GM12878 (cell line): ENCODE data around the gene RETN. TPM values are rescaled to one million over a fixed set of nuclear protein-coding genes. Genes with fewer than 3 reads are reported as not detected.
A peak's percentile ranks its signal among the peaks of the same experiment; 100 is the strongest.

Source experiments
- CHD1 ChIP-seq: IDR thresholded peaks from 2 replicates; pipeline ENCODE4 v1.6.1; 2012; ENCODE audit warnings: low read depth, low read length, improper control_type of control experiment
- CHD4 ChIP-seq: fragments of 200-600 bp; sonication (generic); IDR thresholded peaks from 2 replicates; pipeline ENCODE4 v1.6.1; 2016; ENCODE audit warnings: mild to moderate bottlenecking
- FOXK2 ChIP-seq: fragments of 450-650 bp; IDR thresholded peaks from 2 replicates; pipeline ENCODE4 v1.6.1; 2017; ENCODE audit warnings: mild to moderate bottlenecking, moderate library complexity
- FOXM1 ChIP-seq: IDR thresholded peaks from 2 replicates; pipeline ENCODE4 v1.6.1; 2012; ENCODE audit warnings: low read depth, mild to moderate bottlenecking, inconsistent platforms, low read length, moderate library complexity
- GATAD2B ChIP-seq: fragments of 450-650 bp; conservative IDR thresholded peaks from 2 replicates; pipeline ENCODE4 v1.6.1; 2017; ENCODE audit warnings: low read depth, mild to moderate bottlenecking, moderate library complexity
- HDGF ChIP-seq: fragments of 450-650 bp; IDR thresholded peaks from 2 replicates; pipeline ENCODE4 v1.6.1; 2016; ENCODE audit warnings: antibody characterized with exemption
- IRF4 ChIP-seq: IDR thresholded peaks from 2 replicates; pipeline ENCODE4 v1.6.1; 2011; ENCODE audit warnings: low read depth, low read length
- NFYA ChIP-seq: IDR thresholded peaks from 2 replicates; pipeline ENCODE4 v1.6.1; 2011; ENCODE audit warnings: low read depth, mild to moderate bottlenecking, low read length, improper control_type of control experiment, borderline replicate concordance
- NR2C2 ChIP-seq: IDR thresholded peaks from 2 replicates; pipeline ENCODE4 v1.6.1; 2011; ENCODE audit warnings: borderline replicate concordance, low read depth; ENCODE audit not compliant: control insufficient read depth, insufficient read length
- NRF1 ChIP-seq: conservative IDR thresholded peaks from 2 replicates; pipeline ENCODE4 v1.6.1; 2011; ENCODE audit warnings: mild to moderate bottlenecking, low read depth, low read length, improper control_type of control experiment
- PAX8 ChIP-seq: fragments of 450-650 bp; IDR thresholded peaks from 2 replicates; pipeline ENCODE4 v1.6.1; 2017; ENCODE audit warnings: mild to moderate bottlenecking, moderate library complexity
- POLR2AphosphoS2 ChIP-seq: IDR thresholded peaks from 2 replicates; pipeline ENCODE4 v1.6.1; 2011; ENCODE audit warnings: low read depth, mild to moderate bottlenecking, low read length, improper control_type of control experiment, moderate library complexity
- RELA ChIP-seq: fragments of 450-650 bp; IDR thresholded peaks from 2 replicates; pipeline ENCODE4 v1.8.0; 2014; ENCODE audit warnings: borderline replicate concordance; ENCODE audit not compliant: partially characterized antibody
- RFX5 ChIP-seq: IDR thresholded peaks from 2 replicates; pipeline ENCODE4 v1.6.1; 2011; ENCODE audit warnings: low read depth, low read length, improper control_type of control experiment
- SREBF2 ChIP-seq: IDR thresholded peaks from 2 replicates; pipeline ENCODE4 v1.6.1; 2012; ENCODE audit warnings: mild to moderate bottlenecking, low read length
- ZNF274 ChIP-seq: IDR thresholded peaks from one replicate; pipeline ENCODE4 v1.8.0; 2011; ENCODE audit not compliant: insufficient read length, insufficient read depth
- polyA plus RNA-seq, 11 experiments: library from polyadenylated mRNA; depleted of rRNA in 4 of 11; unstranded in 6 of 11; stranded (reverse) in 5 of 11; fragments of >200 nt; fragmentation: Nextera tagmentation in 4 of 11; fragmentation: Illumina TruSeq in 1 of 11; extraction: Ambion mirVana in 4 of 11; extraction: Trizol in 1 of 11; gene quantifications; 1 replicate in 1 of 11; 2 replicates in 10 of 11; pipeline versions ENCODE4 v1.2.1 to v1.2.3, GENCODE V29; 2011 to 2016; ENCODE audit warnings: inconsistent platforms in 2 of 11, missing spikeins in 2 of 11, low read depth in 1 of 11
- total RNA-seq, 4 experiments: library from RNA; depleted of rRNA in 3 of 4; stranded (reverse); fragments of >200 nt in 3 of 4; fragmentation: Illumina TruSeq in 1 of 4; extraction: Trizol in 1 of 4; gene quantifications; 2 replicates each; pipeline versions ENCODE4 v1.2.1 to v1.2.3, GENCODE V29; 2013 to 2021
- TF ChIP-seq, protein P1 (sequence below): fragments of 450-650 bp; formaldehyde crosslinking; IDR thresholded peaks from 2 replicates; pipeline ENCODE4 v1.4.0; 2022; ENCODE audit warnings: mild to moderate bottlenecking, moderate library complexity
- TF ChIP-seq, protein P2 (sequence below): IDR thresholded peaks from 2 replicates; pipeline ENCODE4 v1.6.1; 2012; ENCODE audit warnings: low read depth, low read length, improper control_type of control experiment
- TF ChIP-seq, protein P3 (sequence below), 3 experiments: IDR thresholded peaks in 2 of 3; conservative IDR thresholded peaks in 1 of 3; 2 replicates each; pipeline ENCODE4 v1.5.1; 2011; ENCODE audit warnings: low read depth in 3 of 3, low read length in 3 of 3, mild to moderate bottlenecking in 3 of 3, control low read depth in 2 of 3, moderate library complexity in 2 of 3, inconsistent platforms in 1 of 3, mixed read lengths in 1 of 3; ENCODE audit not compliant: control insufficient read depth in 2 of 3, insufficient read depth in 1 of 3; ENCODE audit errors: extremely low read depth in 1 of 3
- TF ChIP-seq, protein P4 (sequence below): fragments of 450-650 bp; IDR thresholded peaks from 2 replicates; pipeline ENCODE4 v1.6.1; 2017; ENCODE audit warnings: mild to moderate bottlenecking

RETN gene
- total and polyA plus RNA-seq, 10 of the 15 experiments (the other 5 are each of a cell fraction or from before 2014, with no cell fraction given) = 0.26 TPM; not detected in 9

DNA sequence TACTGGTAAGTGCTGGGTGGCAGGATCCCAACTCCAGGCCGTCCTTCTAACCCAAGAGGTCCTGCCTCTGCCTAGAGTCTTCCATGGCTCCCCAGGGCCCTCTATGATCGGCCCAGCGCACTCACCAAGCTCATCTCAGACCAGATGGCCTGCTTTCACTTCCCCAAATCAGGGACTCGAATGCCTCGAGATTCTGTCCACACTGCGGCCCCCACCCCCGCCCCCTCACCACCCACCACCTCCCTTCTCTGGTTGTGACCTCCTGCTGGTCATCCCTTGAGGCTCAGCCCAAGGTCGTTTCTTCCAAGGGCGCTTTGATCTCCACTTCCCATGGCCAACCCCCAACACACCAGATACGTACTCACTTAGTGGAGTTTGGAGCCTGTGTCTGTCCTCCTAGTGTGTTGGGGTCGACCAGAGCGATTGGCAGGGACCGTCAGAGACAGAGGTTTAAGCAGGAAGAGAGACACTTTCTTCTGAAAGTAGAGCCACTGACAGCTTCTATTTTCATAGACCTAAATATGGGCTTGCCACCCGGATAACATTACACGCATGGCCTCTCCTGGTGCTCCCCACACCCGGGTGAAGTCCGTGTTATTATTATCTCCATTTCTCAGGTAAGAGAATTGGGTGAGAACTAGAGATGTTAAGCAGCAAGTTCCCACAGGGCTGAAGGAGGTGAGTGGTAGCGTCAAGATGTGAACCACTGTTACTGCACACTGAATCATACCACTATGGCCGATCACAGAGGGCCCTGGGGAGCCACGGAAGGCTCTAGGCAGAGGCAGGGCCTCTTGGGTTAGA, 33.0 kb downstream of the RETN start, which contains the start of gene FCER2 (continued):
- TF ChIP-seq GATAD2B (peak; percentile 98), PAX8 (no peak), IRF4 (peak; percentile 92), RFX5 (no peak), NRF1 (no peak), NFYA (no peak), NR2C2 (no peak), POLR2AphosphoS2 (peak; percentile 39; the same call in 1 of the 2 replicates), SREBF2 (no peak), FOXM1 (peak; percentile 88), FOXK2 (no peak), CHD4 (peak; percentile 2; the same call in 1 of the 2 replicates), CHD1 (no peak; the same call in 1 of the 2 replicates), ZNF274 (no peak), RELA (peak; percentile 20), HDGF (no peak)
- TF ChIP-seq, protein P1, sequence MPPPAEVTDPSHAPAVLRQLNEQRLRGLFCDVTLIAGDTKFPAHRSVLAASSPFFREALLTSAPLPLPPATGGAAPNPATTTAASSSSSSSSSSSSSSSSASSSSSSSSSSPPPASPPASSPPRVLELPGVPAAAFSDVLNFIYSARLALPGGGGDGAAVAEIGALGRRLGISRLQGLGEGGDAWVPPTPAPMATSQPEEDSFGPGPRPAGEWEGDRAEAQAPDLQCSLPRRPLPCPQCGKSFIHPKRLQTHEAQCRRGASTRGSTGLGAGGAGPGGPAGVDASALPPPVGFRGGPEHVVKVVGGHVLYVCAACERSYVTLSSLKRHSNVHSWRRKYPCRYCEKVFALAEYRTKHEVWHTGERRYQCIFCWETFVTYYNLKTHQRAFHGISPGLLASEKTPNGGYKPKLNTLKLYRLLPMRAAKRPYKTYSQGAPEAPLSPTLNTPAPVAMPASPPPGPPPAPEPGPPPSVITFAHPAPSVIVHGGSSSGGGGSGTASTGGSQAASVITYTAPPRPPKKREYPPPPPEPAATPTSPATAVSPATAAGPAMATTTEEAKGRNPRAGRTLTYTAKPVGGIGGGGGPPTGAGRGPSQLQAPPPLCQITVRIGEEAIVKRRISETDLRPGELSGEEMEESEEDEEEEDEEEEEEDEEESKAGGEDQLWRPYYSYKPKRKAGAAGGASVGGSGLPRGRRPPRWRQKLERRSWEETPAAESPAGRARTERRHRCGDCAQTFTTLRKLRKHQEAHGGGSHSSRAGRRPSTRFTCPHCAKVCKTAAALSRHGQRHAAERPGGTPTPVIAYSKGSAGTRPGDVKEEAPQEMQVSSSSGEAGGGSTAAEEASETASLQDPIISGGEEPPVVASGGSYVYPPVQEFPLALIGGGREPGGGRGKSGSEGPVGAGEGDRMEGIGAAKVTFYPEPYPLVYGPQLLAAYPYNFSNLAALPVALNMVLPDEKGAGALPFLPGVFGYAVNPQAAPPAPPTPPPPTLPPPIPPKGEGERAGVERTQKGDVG (CRISPR knock-in tag) = no peak
- TF ChIP-seq, protein P2, sequence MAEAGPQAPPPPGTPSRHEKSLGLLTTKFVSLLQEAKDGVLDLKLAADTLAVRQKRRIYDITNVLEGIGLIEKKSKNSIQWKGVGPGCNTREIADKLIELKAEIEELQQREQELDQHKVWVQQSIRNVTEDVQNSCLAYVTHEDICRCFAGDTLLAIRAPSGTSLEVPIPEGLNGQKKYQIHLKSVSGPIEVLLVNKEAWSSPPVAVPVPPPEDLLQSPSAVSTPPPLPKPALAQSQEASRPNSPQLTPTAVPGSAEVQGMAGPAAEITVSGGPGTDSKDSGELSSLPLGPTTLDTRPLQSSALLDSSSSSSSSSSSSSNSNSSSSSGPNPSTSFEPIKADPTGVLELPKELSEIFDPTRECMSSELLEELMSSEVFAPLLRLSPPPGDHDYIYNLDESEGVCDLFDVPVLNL = no peak
- TF ChIP-seq, protein P3, sequence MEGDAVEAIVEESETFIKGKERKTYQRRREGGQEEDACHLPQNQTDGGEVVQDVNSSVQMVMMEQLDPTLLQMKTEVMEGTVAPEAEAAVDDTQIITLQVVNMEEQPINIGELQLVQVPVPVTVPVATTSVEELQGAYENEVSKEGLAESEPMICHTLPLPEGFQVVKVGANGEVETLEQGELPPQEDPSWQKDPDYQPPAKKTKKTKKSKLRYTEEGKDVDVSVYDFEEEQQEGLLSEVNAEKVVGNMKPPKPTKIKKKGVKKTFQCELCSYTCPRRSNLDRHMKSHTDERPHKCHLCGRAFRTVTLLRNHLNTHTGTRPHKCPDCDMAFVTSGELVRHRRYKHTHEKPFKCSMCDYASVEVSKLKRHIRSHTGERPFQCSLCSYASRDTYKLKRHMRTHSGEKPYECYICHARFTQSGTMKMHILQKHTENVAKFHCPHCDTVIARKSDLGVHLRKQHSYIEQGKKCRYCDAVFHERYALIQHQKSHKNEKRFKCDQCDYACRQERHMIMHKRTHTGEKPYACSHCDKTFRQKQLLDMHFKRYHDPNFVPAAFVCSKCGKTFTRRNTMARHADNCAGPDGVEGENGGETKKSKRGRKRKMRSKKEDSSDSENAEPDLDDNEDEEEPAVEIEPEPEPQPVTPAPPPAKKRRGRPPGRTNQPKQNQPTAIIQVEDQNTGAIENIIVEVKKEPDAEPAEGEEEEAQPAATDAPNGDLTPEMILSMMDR (IDR thresholded peaks at IDR 0.05 in 2 of 3, conservative IDR thresholded peaks at IDR 0.05 in 1 of 3; ENCODE audit: control insufficient read depth in 2 of 3, extremely low read depth in 1 of 3, insufficient read depth in 1 of 3, low read depth in 3 of 3, low read length in 3 of 3) = no peak
- TF ChIP-seq, protein P4, sequence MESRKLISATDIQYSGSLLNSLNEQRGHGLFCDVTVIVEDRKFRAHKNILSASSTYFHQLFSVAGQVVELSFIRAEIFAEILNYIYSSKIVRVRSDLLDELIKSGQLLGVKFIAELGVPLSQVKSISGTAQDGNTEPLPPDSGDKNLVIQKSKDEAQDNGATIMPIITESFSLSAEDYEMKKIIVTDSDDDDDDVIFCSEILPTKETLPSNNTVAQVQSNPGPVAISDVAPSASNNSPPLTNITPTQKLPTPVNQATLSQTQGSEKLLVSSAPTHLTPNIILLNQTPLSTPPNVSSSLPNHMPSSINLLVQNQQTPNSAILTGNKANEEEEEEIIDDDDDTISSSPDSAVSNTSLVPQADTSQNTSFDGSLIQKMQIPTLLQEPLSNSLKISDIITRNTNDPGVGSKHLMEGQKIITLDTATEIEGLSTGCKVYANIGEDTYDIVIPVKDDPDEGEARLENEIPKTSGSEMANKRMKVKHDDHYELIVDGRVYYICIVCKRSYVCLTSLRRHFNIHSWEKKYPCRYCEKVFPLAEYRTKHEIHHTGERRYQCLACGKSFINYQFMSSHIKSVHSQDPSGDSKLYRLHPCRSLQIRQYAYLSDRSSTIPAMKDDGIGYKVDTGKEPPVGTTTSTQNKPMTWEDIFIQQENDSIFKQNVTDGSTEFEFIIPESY = no peak
